Sciatic nerve (tissue), 2 donors: Measurements from ENCODE around the gene MOB1B. TPM values are rescaled to one million over a fixed set of nuclear protein-coding genes. Genes with fewer than 3 reads are reported as not detected.
"Not testable (repeated sequence)": the region's sequence is repeated elsewhere in the genome, so short reads cannot be mapped to it uniquely, and the experiment has no call there.

Experiments
- ATAC-seq: fragments of 200-7000 bp; cut with Tn5 transposase; one replicate; pipeline ENCODE4 v1.9.1; 2020; ENCODE audit warnings: mild to moderate bottlenecking, moderate library complexity
- DNase-seq: peaks from one replicate; pipeline ENCODE4 v3.0.0-alpha.2; 2020; ENCODE audit warnings: low spot score
- intact Hi-C: fragments of 100-400 bp; cut with DNase I; formaldehyde crosslinking; loops from one replicate; pipeline ENCODE4 v1.14.2; 2022
- total RNA-seq: library from RNA; stranded (reverse); fragmentation: NEBNext Ultra II Directional; extraction: Animal tissue kit (Norgen Biotek cat#: 25700); gene quantifications from one replicate; pipeline ENCODE4 v1.2.1, GENCODE V29; 2021
- donor health status: DM: no; HTN: no; CAD: no.
- donor health status: DM: no; HTN: no; CAD: no.

Gene MOB1B
- total RNA-seq: 34.3 TPM

DNA sequence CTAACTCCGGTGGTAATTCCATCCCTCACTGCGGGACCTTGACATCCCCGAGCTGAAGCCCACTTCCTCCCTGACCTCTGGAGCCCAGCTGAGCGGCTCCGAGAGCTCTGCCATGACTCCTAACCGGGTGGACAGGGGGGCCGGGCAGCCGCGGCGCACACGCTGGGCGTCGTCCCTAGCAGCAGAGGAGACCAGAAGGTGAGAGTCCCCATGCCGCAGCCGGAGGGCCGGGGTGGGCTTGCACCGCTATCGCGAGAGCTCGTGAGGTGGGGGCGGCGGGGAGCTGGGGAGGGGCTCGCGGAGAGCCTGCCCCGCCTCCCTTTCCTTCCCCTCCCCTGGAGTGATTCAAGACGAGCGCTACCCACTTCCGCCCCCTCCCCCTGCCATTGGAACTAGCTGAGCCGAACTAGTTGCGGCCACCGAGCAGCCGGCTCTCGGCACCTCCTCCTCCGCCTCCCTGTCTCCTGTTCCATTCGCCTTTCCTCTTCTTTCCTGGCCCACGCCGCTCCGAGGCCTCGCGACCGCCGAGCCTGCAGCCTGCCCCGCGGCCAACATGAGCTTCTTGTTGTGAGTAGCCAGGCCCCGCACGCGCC is at the start of gene MOB1B:
Gene MOB1B (plus strand): TSS at position 386 of the 593 bp plus-strand sequence. CDS start 168 bp downstream, at position 554.
- DNase-seq (peak; percentile 93), ATAC-seq (peak; percentile 97)
- intact Hi-C loops: no loop called here

GRCh38 chr4:70855464-70855863 is 46.7 kb upstream of the MOB1B start:
- DNase-seq (no peak), ATAC-seq (no peak)
- intact Hi-C loops: no loop called here

- intact Hi-C loops: no loop called here
- ATAC-seq (no peak), DNase-seq (no peak)
Measured at GRCh38 chr4:70858454-70858853, 43.7 kb upstream of the MOB1B start.

- no peak for ATAC-seq
- intact Hi-C loops: no loop called here
Measured at GRCh38 chr4:70859066-70859465, 43.1 kb upstream of the MOB1B start.

GRCh38 chr4:70863099-70863790 is 38.9 kb upstream of the MOB1B start:
- DNase-seq (no peak), ATAC-seq (no peak)
- intact Hi-C loops: no loop called here

More at GRCh38 chr4:70859066-70859465, 43.1 kb upstream of the MOB1B start:
- DNase-seq: no peak

GRCh38 chr4:70868778-70869177 is 33.4 kb upstream of the MOB1B start:
- DNase-seq (no peak), ATAC-seq (no peak)
- intact Hi-C loops: no loop called here

DNA sequence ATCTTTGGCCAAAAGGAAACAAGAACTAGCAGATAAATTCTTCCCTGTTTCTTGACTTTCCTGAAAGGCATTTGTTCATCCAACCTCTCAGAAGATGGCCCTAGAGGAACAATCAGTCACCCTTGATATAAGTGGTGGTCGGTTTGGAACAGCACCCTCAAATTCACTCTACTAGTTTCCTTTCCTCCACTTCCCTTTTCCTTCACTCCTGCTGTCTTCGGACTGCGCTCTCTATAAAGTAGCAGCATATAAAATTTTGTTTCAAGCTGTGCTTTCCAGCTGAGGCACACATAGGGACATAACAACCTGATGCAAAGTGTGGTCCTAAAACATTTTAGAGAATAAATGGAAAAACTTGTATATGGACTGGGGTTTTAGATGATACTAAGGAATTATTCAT is 29.0 kb upstream of the MOB1B start:
- ATAC-seq: no peak
- no peak for DNase-seq
- intact Hi-C loops: no loop called here

DNA sequence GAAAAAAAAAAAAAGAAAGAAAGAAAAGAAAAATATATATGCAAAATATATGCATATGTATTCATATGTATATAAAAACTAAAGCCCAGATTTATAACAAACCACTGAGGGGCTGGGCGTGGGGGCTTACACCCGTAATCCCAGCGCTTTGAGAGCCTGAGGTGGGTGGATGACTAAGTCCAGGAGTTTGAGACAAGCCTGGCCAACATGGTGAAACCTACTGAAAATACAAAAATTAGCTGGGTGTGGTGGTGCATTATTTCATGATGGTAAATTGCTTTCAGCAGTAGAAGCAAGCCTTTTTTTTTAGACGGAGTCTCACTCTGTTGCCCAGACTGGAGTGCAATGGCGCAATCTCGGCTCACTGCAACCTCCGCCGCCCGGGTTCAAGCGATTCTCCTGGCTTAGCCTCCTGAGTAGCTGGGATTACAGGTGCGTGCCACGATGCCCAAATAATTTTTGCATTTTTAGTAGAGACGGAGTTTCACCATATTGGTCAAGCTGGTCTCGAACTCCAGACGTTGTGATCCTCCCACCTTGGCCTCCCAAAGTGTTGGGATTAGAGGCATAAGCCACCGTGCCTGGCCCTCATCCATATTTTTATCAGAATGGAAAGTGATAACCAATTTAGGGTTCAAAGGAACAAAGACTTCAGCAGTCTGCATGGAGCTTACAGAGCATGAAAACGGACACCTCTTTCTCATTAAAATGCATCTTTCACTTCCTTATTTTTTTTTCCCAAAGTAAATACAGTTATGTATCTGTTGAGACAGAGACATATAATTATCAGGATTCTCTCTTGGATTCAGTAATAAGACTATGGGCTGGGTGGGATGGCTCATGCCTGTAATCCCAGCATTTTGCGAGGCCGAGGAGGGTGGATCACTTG is 27.7 kb upstream of the MOB1B start:
- ATAC-seq: no peak
- intact Hi-C loops: no loop called here
- DNase-seq: no peak

GRCh38 chr4:70877556-70877955 is 24.6 kb upstream of the MOB1B start:
- no peak for ATAC-seq
- DNase-seq: no peak
- intact Hi-C loops: no loop called here

GRCh38 chr4:70880739-70881138 is 21.4 kb upstream of the MOB1B start:
- intact Hi-C loops: no loop called here
- DNase-seq (no peak), ATAC-seq (no peak)

DNA sequence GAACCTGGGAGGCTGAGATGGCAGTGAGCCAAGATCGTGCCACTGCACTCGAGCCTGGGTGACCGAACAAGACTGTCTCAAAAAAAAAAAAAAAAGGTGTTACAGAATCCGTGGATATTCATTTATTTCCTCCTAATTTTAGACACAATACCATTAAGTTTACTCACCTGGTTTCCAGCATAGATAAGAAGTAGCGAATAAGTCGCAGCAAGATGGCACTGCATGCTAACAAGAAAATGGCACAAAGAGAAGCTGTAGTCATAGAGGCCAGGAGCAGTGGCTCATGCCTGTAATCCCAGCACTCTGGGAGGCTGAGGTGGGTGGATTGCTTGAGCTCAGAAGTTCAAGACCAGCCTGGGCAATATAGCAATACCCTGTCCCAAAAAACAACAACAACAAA is 17.0 kb upstream of the MOB1B start:
- intact Hi-C loops: no loop called here
- ATAC-seq (no peak), DNase-seq (no peak)

- ATAC-seq (peak; percentile 97), DNase-seq (peak; percentile 74)
- intact Hi-C loops: no loop called here
Measured at GRCh38 chr4:70892086-70892769, 9.9 kb upstream of the MOB1B start.

GRCh38 chr4:70893790-70894189 is 8.4 kb upstream of the MOB1B start:
- intact Hi-C loops: no loop called here
- DNase-seq: no peak
- ATAC-seq: no peak

- DNase-seq (no peak), ATAC-seq (no peak)
- intact Hi-C loops: no loop called here
Measured at GRCh38 chr4:70895405-70895804, 6.8 kb upstream of the MOB1B start.

- DNase-seq: no peak
- intact Hi-C loops: no loop called here
Measured at GRCh38 chr4:70895811-70896491, 6.2 kb upstream of the MOB1B start.

GRCh38 chr4:70898581-70898980 is 3.6 kb upstream of the MOB1B start:
- intact Hi-C loops, ATAC-seq, DNase-seq: not testable (repeated sequence)

More at GRCh38 chr4:70895811-70896491, 6.2 kb upstream of the MOB1B start:
- peak; percentile 67 for ATAC-seq

DNA sequence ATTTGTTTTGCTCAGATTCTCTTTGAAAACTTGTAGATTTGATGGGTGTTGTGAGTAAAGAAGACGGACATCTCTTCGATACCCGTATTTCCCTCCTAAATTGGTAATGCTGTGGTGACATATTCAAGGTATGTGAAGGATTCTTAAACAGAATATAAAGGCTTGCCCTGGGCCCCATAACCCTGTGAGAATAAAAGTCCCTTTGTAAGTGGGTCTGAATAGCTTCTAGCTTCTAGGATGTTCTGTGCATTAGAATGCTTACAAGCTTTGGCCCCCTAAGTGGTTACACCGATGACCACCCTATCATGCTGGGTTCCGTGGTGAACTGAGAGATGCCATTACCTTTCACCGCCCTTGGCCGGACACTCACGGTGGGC is 574 bp upstream of the MOB1B start:
- intact Hi-C loops: no loop called here
- DNase-seq (no peak), ATAC-seq (no peak)

DNA sequence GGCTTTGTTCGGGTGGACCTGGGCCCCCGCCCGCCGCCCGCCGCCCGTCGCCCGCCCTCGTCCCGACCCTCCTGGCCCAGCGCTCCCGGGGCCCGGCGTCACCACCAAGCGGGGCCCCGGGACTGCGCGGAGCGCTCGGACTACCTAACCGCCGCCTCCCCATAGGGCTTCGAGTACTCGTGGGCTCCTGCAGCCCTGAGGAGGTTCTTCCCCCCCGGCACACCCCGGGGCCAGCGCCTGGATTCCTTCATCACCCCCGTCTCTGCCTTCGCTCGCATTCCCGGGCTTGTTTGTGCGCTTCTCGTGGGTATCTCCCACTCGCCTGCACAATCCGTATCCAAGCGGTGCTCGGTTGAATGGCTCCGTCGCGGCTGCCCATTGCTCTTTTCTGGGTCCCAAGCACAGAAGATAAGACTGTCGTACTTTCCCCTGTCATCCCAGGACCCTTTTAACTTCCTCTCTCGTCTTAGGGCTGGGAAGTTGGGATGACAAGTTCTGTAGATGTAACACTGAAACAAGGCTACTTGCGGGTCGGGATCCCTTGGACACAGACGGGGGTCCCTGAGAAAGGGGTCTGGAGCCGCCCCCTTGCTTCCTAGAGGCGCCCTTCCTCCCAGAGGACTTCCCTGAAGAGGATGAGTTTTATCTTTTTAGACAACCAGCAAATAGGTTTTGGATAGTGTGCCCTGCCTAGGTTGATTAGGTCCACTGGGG is 565 bp downstream of the MOB1B start:
- peak; percentile 65 for DNase-seq
- intact Hi-C loops: no loop called here
- ATAC-seq: peak; percentile 68
